ENCODE results near the gene SIPA1L3.

GRCh38 chr19:38202504-38202903 lies 295.5 kb downstream of the SIPA1L3 start:
- TF ChIP-seq EZH2 (IDR thresholded peaks at IDR 0.05; ENCODE audit: borderline replicate concordance), result no peak
- TF ChIP-seq, protein P1, sequence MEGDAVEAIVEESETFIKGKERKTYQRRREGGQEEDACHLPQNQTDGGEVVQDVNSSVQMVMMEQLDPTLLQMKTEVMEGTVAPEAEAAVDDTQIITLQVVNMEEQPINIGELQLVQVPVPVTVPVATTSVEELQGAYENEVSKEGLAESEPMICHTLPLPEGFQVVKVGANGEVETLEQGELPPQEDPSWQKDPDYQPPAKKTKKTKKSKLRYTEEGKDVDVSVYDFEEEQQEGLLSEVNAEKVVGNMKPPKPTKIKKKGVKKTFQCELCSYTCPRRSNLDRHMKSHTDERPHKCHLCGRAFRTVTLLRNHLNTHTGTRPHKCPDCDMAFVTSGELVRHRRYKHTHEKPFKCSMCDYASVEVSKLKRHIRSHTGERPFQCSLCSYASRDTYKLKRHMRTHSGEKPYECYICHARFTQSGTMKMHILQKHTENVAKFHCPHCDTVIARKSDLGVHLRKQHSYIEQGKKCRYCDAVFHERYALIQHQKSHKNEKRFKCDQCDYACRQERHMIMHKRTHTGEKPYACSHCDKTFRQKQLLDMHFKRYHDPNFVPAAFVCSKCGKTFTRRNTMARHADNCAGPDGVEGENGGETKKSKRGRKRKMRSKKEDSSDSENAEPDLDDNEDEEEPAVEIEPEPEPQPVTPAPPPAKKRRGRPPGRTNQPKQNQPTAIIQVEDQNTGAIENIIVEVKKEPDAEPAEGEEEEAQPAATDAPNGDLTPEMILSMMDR (IDR thresholded peaks at IDR 0.05; ENCODE audit: poor library complexity), result no peak
- TF ChIP-seq EZH2phosphoT487 (IDR thresholded peaks at IDR 0.05; ENCODE audit: low read depth, severe bottlenecking, unreplicated experiment), result no peak
